ENCODE results near the gene RPS6KA2.

The RPS6KA2 gene

GRCh38 chr6:166463359-166464067 lies 163.5 kb downstream of the RPS6KA2 start:
- no peak for DNase-seq (ENCODE audit: low read depth)
- no peak for TF ChIP-seq CTCF (IDR thresholded peaks at IDR 0.05; ENCODE audit: control insufficient read depth, extremely low read depth, insufficient read depth)
- H3K4me3 ChIP-seq (ENCODE audit: low read depth, low read length) = no peak overlapping the region

- no peak for DNase-seq (ENCODE audit: low read depth)
- H3K4me3 ChIP-seq (ENCODE audit: low read depth, low read length) = no peak overlapping the region
Measured at GRCh38 chr6:166462461-166463135, 164.5 kb downstream of the RPS6KA2 start.

GRCh38 chr6:166461821-166462460 lies 165.1 kb downstream of the RPS6KA2 start:
- no peak for TF ChIP-seq CTCF (IDR thresholded peaks at IDR 0.05; ENCODE audit: control insufficient read depth, extremely low read depth, insufficient read depth)
- no peak for DNase-seq (ENCODE audit: low read depth)
- H3K4me3 ChIP-seq (ENCODE audit: low read depth, low read length) = no peak overlapping the region

More at GRCh38 chr6:166462461-166463135, 164.5 kb downstream of the RPS6KA2 start:
- TF ChIP-seq CTCF (IDR thresholded peaks at IDR 0.05; ENCODE audit: control insufficient read depth, extremely low read depth, insufficient read depth) = no peak

- DNase-seq (ENCODE audit: low read depth) = no peak
Measured at GRCh38 chr6:166460473-166461437, 166.3 kb downstream of the RPS6KA2 start.

GRCh38 chr6:166459906-166460305 lies 167.1 kb downstream of the RPS6KA2 start:
- no peak for TF ChIP-seq CTCF (IDR thresholded peaks at IDR 0.05; ENCODE audit: control insufficient read depth, extremely low read depth, insufficient read depth)
- H3K4me3 ChIP-seq (ENCODE audit: low read depth, low read length) = no peak overlapping the region
- DNase-seq (ENCODE audit: low read depth) = no peak

More at GRCh38 chr6:166460473-166461437, 166.3 kb downstream of the RPS6KA2 start:
- no peak overlapping the region for H3K4me3 ChIP-seq (ENCODE audit: low read depth, low read length)
- TF ChIP-seq CTCF (IDR thresholded peaks at IDR 0.05; ENCODE audit: control insufficient read depth, extremely low read depth, insufficient read depth) = no peak

- no peak overlapping the region for H3K4me3 ChIP-seq (ENCODE audit: low read depth, low read length)
- TF ChIP-seq CTCF (IDR thresholded peaks at IDR 0.05; ENCODE audit: control insufficient read depth, extremely low read depth, insufficient read depth) = no peak
- DNase-seq (ENCODE audit: low read depth) = no peak
Measured at GRCh38 chr6:166459272-166459671, 167.8 kb downstream of the RPS6KA2 start.

Data from LNCaP clone FGC (cell line).